ENCODE data around the gene SETBP1.

The SETBP1 gene

GRCh38 chr18:44818668-44819403, 138.1 kb downstream of the SETBP1 start:
- H3K4me1 ChIP-seq (ENCODE audit: control insufficient read depth, insufficient read depth, low read length), result peaks cover 7% of the 10 kb centered on the region; the same call in 1 of the 2 replicates
- H3K4me3 ChIP-seq (ENCODE audit: low read depth, low read length), result no peak overlapping the region
- no peak overlapping the region for H3K27ac ChIP-seq (ENCODE audit: low read depth, low read length)
- H3K27me3 ChIP-seq (ENCODE audit: control insufficient read depth, insufficient read depth, low read length), result no peaks in the 10 kb centered on the region
- no peaks in the 10 kb centered on the region for H3K9me3 ChIP-seq (ENCODE audit: control insufficient read depth, insufficient read depth, low read depth, low read length)
- no peak overlapping the region for H3K9ac ChIP-seq (ENCODE audit: low read length)
- no peaks in the 10 kb centered on the region for H3K36me3 ChIP-seq (ENCODE audit: control insufficient read depth, insufficient read depth, low read length)

GRCh38 chr18:44819944-44820510, 139.3 kb downstream of the SETBP1 start:
- Histone ChIP-seq H3K27me3 (ENCODE audit: control insufficient read depth, insufficient read depth, low read length) (no peaks in the 10 kb centered on the region), H3K4me1 (ENCODE audit: control insufficient read depth, insufficient read depth, low read length) (peaks cover 7% of the 10 kb centered on the region; the same call in 1 of the 2 replicates), H3K27ac (ENCODE audit: low read depth, low read length) (no peak overlapping the region), H3K4me3 (ENCODE audit: low read depth, low read length) (no peak overlapping the region), H3K9me3 (ENCODE audit: control insufficient read depth, insufficient read depth, low read depth, low read length) (no peaks in the 10 kb centered on the region), H3K36me3 (ENCODE audit: control insufficient read depth, insufficient read depth, low read length) (no peaks in the 10 kb centered on the region), H3K9ac (ENCODE audit: low read length) (no peak overlapping the region)

GRCh38 chr18:44821924-44822323, 141.2 kb downstream of the SETBP1 start:
- H3K27ac ChIP-seq (ENCODE audit: low read depth, low read length), result no peak overlapping the region

GRCh38 chr18:44823286-44823685, 142.6 kb downstream of the SETBP1 start:
- no peaks in the 10 kb centered on the region for H3K9me3 ChIP-seq (ENCODE audit: control insufficient read depth, insufficient read depth, low read depth, low read length)
- peaks cover 10% of the 10 kb centered on the region for H3K4me1 ChIP-seq (ENCODE audit: control insufficient read depth, insufficient read depth, low read length)
- no peak overlapping the region for H3K4me3 ChIP-seq (ENCODE audit: low read depth, low read length)
- H3K27ac ChIP-seq (ENCODE audit: low read depth, low read length), result no peak overlapping the region
- H3K36me3 ChIP-seq (ENCODE audit: control insufficient read depth, insufficient read depth, low read length), result no peaks in the 10 kb centered on the region
- H3K9ac ChIP-seq (ENCODE audit: low read length), result no peak overlapping the region
- H3K27me3 ChIP-seq (ENCODE audit: control insufficient read depth, insufficient read depth, low read length), result no peaks in the 10 kb centered on the region

More at GRCh38 chr18:44821924-44822323, 141.2 kb downstream of the SETBP1 start:
- Histone ChIP-seq H3K9ac (ENCODE audit: low read length) (no peak overlapping the region), H3K27me3 (ENCODE audit: control insufficient read depth, insufficient read depth, low read length) (no peaks in the 10 kb centered on the region), H3K4me3 (ENCODE audit: low read depth, low read length) (no peak overlapping the region), H3K9me3 (ENCODE audit: control insufficient read depth, insufficient read depth, low read depth, low read length) (no peaks in the 10 kb centered on the region), H3K36me3 (ENCODE audit: control insufficient read depth, insufficient read depth, low read length) (no peaks in the 10 kb centered on the region), H3K4me1 (ENCODE audit: control insufficient read depth, insufficient read depth, low read length) (peaks cover 10% of the 10 kb centered on the region)

GRCh38 chr18:44823782-44824181, 143.1 kb downstream of the SETBP1 start:
- no peaks in the 10 kb centered on the region for H3K36me3 ChIP-seq (ENCODE audit: control insufficient read depth, insufficient read depth, low read length)
- H3K27me3 ChIP-seq (ENCODE audit: control insufficient read depth, insufficient read depth, low read length), result no peaks in the 10 kb centered on the region
- H3K9me3 ChIP-seq (ENCODE audit: control insufficient read depth, insufficient read depth, low read depth, low read length), result no peaks in the 10 kb centered on the region
- no peak overlapping the region for H3K27ac ChIP-seq (ENCODE audit: low read depth, low read length)
- H3K4me1 ChIP-seq (ENCODE audit: control insufficient read depth, insufficient read depth, low read length), result peaks cover 10% of the 10 kb centered on the region
- no peak overlapping the region for H3K4me3 ChIP-seq (ENCODE audit: low read depth, low read length)
- no peak overlapping the region for H3K9ac ChIP-seq (ENCODE audit: low read length)

- Histone ChIP-seq H3K4me1 (ENCODE audit: control insufficient read depth, insufficient read depth, low read length) (peaks cover 10% of the 10 kb centered on the region), H3K9ac (ENCODE audit: low read length) (no peak overlapping the region), H3K27ac (ENCODE audit: low read depth, low read length) (no peak overlapping the region), H3K36me3 (ENCODE audit: control insufficient read depth, insufficient read depth, low read length) (no peaks in the 10 kb centered on the region), H3K4me3 (ENCODE audit: low read depth, low read length) (no peak overlapping the region), H3K27me3 (ENCODE audit: control insufficient read depth, insufficient read depth, low read length) (no peaks in the 10 kb centered on the region), H3K9me3 (ENCODE audit: control insufficient read depth, insufficient read depth, low read depth, low read length) (no peaks in the 10 kb centered on the region)
Observed at GRCh38 chr18:44824884-44825283, 144.2 kb downstream of the SETBP1 start.

GRCh38 chr18:44826418-44827259, 146.0 kb downstream of the SETBP1 start:
- no peaks in the 10 kb centered on the region for H3K27me3 ChIP-seq (ENCODE audit: control insufficient read depth, insufficient read depth, low read length)
- H3K4me3 ChIP-seq (ENCODE audit: low read depth, low read length), result no peak overlapping the region
- H3K36me3 ChIP-seq (ENCODE audit: control insufficient read depth, insufficient read depth, low read length), result no peaks in the 10 kb centered on the region
- no peak overlapping the region for H3K9ac ChIP-seq (ENCODE audit: low read length)
- peaks cover 10% of the 10 kb centered on the region for H3K4me1 ChIP-seq (ENCODE audit: control insufficient read depth, insufficient read depth, low read length)
- no peaks in the 10 kb centered on the region for H3K9me3 ChIP-seq (ENCODE audit: control insufficient read depth, insufficient read depth, low read depth, low read length)
- no peak overlapping the region for H3K27ac ChIP-seq (ENCODE audit: low read depth, low read length)

GRCh38 chr18:44828080-44828479, 147.4 kb downstream of the SETBP1 start:
- H3K36me3 ChIP-seq (ENCODE audit: control insufficient read depth, insufficient read depth, low read length), result no peaks in the 10 kb centered on the region
- no peaks in the 10 kb centered on the region for H3K9me3 ChIP-seq (ENCODE audit: control insufficient read depth, insufficient read depth, low read depth, low read length)
- no peak overlapping the region for H3K4me3 ChIP-seq (ENCODE audit: low read depth, low read length)
- H3K9ac ChIP-seq (ENCODE audit: low read length), result no peak overlapping the region
- no peak overlapping the region for H3K27ac ChIP-seq (ENCODE audit: low read depth, low read length)
- peaks cover 10% of the 10 kb centered on the region for H3K4me1 ChIP-seq (ENCODE audit: control insufficient read depth, insufficient read depth, low read length)
- H3K27me3 ChIP-seq (ENCODE audit: control insufficient read depth, insufficient read depth, low read length), result no peaks in the 10 kb centered on the region

GRCh38 chr18:44830581-44830980, 149.9 kb downstream of the SETBP1 start:
- H3K4me3 ChIP-seq (ENCODE audit: low read depth, low read length), result no peak overlapping the region

GRCh38 chr18:44833786-44834185, 153.1 kb downstream of the SETBP1 start:
- H3K27ac ChIP-seq (ENCODE audit: low read depth, low read length), result no peak overlapping the region
- no peak overlapping the region for H3K4me3 ChIP-seq (ENCODE audit: low read depth, low read length)
- H3K27me3 ChIP-seq (ENCODE audit: control insufficient read depth, insufficient read depth, low read length), result no peaks in the 10 kb centered on the region
- H3K9ac ChIP-seq (ENCODE audit: low read length), result no peak overlapping the region
- no peaks in the 10 kb centered on the region for H3K36me3 ChIP-seq (ENCODE audit: control insufficient read depth, insufficient read depth, low read length)
- peaks cover 21% of the 10 kb centered on the region for H3K4me1 ChIP-seq (ENCODE audit: control insufficient read depth, insufficient read depth, low read length)
- no peaks in the 10 kb centered on the region for H3K9me3 ChIP-seq (ENCODE audit: control insufficient read depth, insufficient read depth, low read depth, low read length)

More at GRCh38 chr18:44830581-44830980, 149.9 kb downstream of the SETBP1 start:
- Histone ChIP-seq H3K27me3 (ENCODE audit: control insufficient read depth, insufficient read depth, low read length) (no peaks in the 10 kb centered on the region), H3K4me1 (ENCODE audit: control insufficient read depth, insufficient read depth, low read length) (peaks cover 20% of the 10 kb centered on the region), H3K27ac (ENCODE audit: low read depth, low read length) (no peak overlapping the region), H3K9me3 (ENCODE audit: control insufficient read depth, insufficient read depth, low read depth, low read length) (no peaks in the 10 kb centered on the region), H3K9ac (ENCODE audit: low read length) (no peak overlapping the region), H3K36me3 (ENCODE audit: control insufficient read depth, insufficient read depth, low read length) (no peaks in the 10 kb centered on the region)

All from HUES6 (cell line).